Neural cell (in vitro differentiated cells): Measurements from ENCODE around the gene TTC31. TPM values are rescaled to one million over a fixed set of nuclear protein-coding genes. Genes with fewer than 3 reads are reported as not detected.

ENCODE experiments used
- H2AFZ ChIP-seq: fragments of 200-600, 300-800 bp; sonication (generic), shearing (Covaris generic); 2 replicates; pipeline ENCODE4 v1.6.0; 2014; ENCODE audit warnings: low read depth, mild to moderate bottlenecking, antibody characterized with exemption, low read length, moderate library complexity
- H3F3A ChIP-seq: fragments of 200-600 bp; shearing (Covaris generic); 2 replicates; pipeline ENCODE4 v1.6.1; 2016; ENCODE audit warnings: mild to moderate bottlenecking, moderate library complexity, mixed read lengths, antibody characterized with exemption, low read length; ENCODE audit not compliant: insufficient read depth, poor library complexity, severe bottlenecking
- H3K27ac ChIP-seq: fragments of 200-600, 300-800 bp; sonication (generic), shearing (Covaris generic); 2 replicates; pipeline ENCODE4 v1.5.1; 2014; ENCODE audit warnings: mild to moderate bottlenecking, low read length, moderate library complexity
- H3K27me3 ChIP-seq: fragments of 300-800, 200-600 bp; sonication (generic), shearing (Covaris generic); 2 replicates; pipeline ENCODE4 v1.6.0; 2014; ENCODE audit warnings: mild to moderate bottlenecking, low read depth, low read length, moderate library complexity; ENCODE audit not compliant: insufficient read depth
- H3K36me3 ChIP-seq: fragments of 300-800, 200-600 bp; sonication (generic), shearing (Covaris generic); 2 replicates; pipeline ENCODE4 v1.5.1; 2014; ENCODE audit warnings: mild to moderate bottlenecking, antibody characterized with exemption, low read length, moderate library complexity; ENCODE audit not compliant: insufficient read depth
- H3K4me2 ChIP-seq: fragments of 300-800, 200-600 bp; sonication (generic), shearing (Covaris generic); 2 replicates; pipeline ENCODE4 v1.6.0; 2014; ENCODE audit warnings: mild to moderate bottlenecking, low read length
- H3K4me3 ChIP-seq: fragments of 300-800, 200-600 bp; sonication (generic), shearing (Covaris generic); 2 replicates; pipeline ENCODE4 v1.5.1; 2014; ENCODE audit warnings: mild to moderate bottlenecking, low read length, moderate library complexity
- H3K79me2 ChIP-seq: fragments of 200-600 bp; shearing (Covaris generic); replicated peaks from 2 replicates; pipeline ENCODE4 v1.6.0; 2014; ENCODE audit warnings: mild to moderate bottlenecking, low read length, moderate library complexity; ENCODE audit not compliant: insufficient read depth
- H3K9ac ChIP-seq: fragments of 300-800, 200-600 bp; sonication (generic), shearing (Covaris generic); 2 replicates; pipeline ENCODE4 v1.6.1; 2016; ENCODE audit warnings: mild to moderate bottlenecking, low read length, mixed read lengths
- H3K9me2 ChIP-seq: fragments of 200-600 bp; shearing (Covaris generic); 2 replicates; pipeline ENCODE4 v1.6.1; 2016; ENCODE audit warnings: mild to moderate bottlenecking, low read length, mixed read lengths; ENCODE audit not compliant: insufficient read depth
- H3K9me3 ChIP-seq: fragments of 200-600, 300-800 bp; sonication (generic), shearing (Covaris generic); 2 replicates; pipeline ENCODE4 v1.6.1; 2016; ENCODE audit warnings: mild to moderate bottlenecking, mixed run types, low read length, moderate library complexity, mixed read lengths
- H4K20me1 ChIP-seq: fragments of 200-600 bp; shearing (Covaris generic); 2 replicates; pipeline ENCODE4 v1.6.1; 2016; ENCODE audit warnings: mild to moderate bottlenecking, mixed run types; ENCODE audit not compliant: insufficient read depth
- EP300 ChIP-seq: fragments of 450-650 bp; conservative IDR thresholded peaks from 2 replicates; pipeline ENCODE4 v1.6.1; 2014; ENCODE audit warnings: antibody characterized with exemption, mild to moderate bottlenecking, moderate library complexity; ENCODE audit not compliant: poor library complexity, severe bottlenecking
- EZH2 ChIP-seq: fragments of 200-600, 300-800 bp; shearing (Covaris generic), sonication (generic); IDR thresholded peaks from 2 replicates; pipeline ENCODE4 v1.6.1; 2014; ENCODE audit warnings: antibody characterized with exemption, low read length, borderline replicate concordance, mild to moderate bottlenecking; ENCODE audit not compliant: insufficient read depth, poor library complexity, severe bottlenecking
- MXI1 ChIP-seq: fragments of 450-650 bp; conservative IDR thresholded peaks from 2 replicates; pipeline ENCODE4 v1.6.1; 2014; ENCODE audit warnings: antibody characterized with exemption, mild to moderate bottlenecking; ENCODE audit not compliant: poor library complexity, severe bottlenecking
- POLR2AphosphoS5 ChIP-seq: IDR thresholded peaks from 2 replicates; pipeline ENCODE4 v1.6.1; 2012
- RAD21 ChIP-seq: fragments of 450-650 bp; conservative IDR thresholded peaks from 2 replicates; pipeline ENCODE4 v1.6.1; 2014; ENCODE audit warnings: antibody characterized with exemption, mild to moderate bottlenecking, moderate library complexity
- REST ChIP-seq: IDR thresholded peaks from 2 replicates; pipeline ENCODE4 v1.6.1; 2012; ENCODE audit warnings: borderline replicate concordance
- SMC3 ChIP-seq: fragments of 450-650 bp; conservative IDR thresholded peaks from 2 replicates; pipeline ENCODE4 v1.6.1; 2014; ENCODE audit warnings: antibody characterized with exemption, mild to moderate bottlenecking, moderate library complexity; ENCODE audit not compliant: poor library complexity
- polyA plus RNA-seq: library from polyadenylated mRNA; depleted of rRNA; stranded (reverse); fragments of >200 nt; gene quantifications from 2 replicates; pipeline ENCODE4 v1.2.3, GENCODE V29; 2014
- TF ChIP-seq, protein P1 (sequence below): fragments of 450-650 bp; IDR thresholded peaks from 2 replicates; pipeline ENCODE4 v1.5.1; 2014; ENCODE audit warnings: antibody characterized with exemption, mild to moderate bottlenecking, moderate library complexity; ENCODE audit not compliant: poor library complexity, severe bottlenecking

TTC31 gene
- polyA plus RNA-seq, 1 donor from 2014 or later, result 11.0 TPM

GRCh38 chr2:74493546-74493945 lies 10.7 kb downstream of the TTC31 start:
- Histone ChIP-seq H4K20me1 (no peaks in the 10 kb centered on the region), H2AFZ (no peak overlapping the region), H3K27me3 (peaks cover 27% of the 10 kb centered on the region), H3K36me3 (no peaks in the 10 kb centered on the region), H3K9me2 (no peaks in the 10 kb centered on the region), H3K79me2 (no peaks in the 10 kb centered on the region), H3F3A (no peaks in the 10 kb centered on the region), H3K4me3 (no peak overlapping the region), H3K9me3 (no peaks in the 10 kb centered on the region), H3K4me2 (no peak overlapping the region), H3K9ac (no peak overlapping the region), H3K27ac (no peak overlapping the region)
- no peak for TF ChIP-seq REST
- TF ChIP-seq MXI1, result no peak
- TF ChIP-seq POLR2AphosphoS5, result no peak
- TF ChIP-seq EZH2, result no peak
- TF ChIP-seq EP300, result no peak
- TF ChIP-seq, protein P1, sequence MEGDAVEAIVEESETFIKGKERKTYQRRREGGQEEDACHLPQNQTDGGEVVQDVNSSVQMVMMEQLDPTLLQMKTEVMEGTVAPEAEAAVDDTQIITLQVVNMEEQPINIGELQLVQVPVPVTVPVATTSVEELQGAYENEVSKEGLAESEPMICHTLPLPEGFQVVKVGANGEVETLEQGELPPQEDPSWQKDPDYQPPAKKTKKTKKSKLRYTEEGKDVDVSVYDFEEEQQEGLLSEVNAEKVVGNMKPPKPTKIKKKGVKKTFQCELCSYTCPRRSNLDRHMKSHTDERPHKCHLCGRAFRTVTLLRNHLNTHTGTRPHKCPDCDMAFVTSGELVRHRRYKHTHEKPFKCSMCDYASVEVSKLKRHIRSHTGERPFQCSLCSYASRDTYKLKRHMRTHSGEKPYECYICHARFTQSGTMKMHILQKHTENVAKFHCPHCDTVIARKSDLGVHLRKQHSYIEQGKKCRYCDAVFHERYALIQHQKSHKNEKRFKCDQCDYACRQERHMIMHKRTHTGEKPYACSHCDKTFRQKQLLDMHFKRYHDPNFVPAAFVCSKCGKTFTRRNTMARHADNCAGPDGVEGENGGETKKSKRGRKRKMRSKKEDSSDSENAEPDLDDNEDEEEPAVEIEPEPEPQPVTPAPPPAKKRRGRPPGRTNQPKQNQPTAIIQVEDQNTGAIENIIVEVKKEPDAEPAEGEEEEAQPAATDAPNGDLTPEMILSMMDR, result no peak

- no peaks in the 10 kb centered on the region for H3K9me3 ChIP-seq
- H3F3A ChIP-seq, result no peaks in the 10 kb centered on the region
- no peaks in the 10 kb centered on the region for H3K9me2 ChIP-seq
- no peaks in the 10 kb centered on the region for H3K36me3 ChIP-seq
- H3K9ac ChIP-seq, result no peak overlapping the region
- H3K4me2 ChIP-seq, result no peak overlapping the region
- H3K4me3 ChIP-seq, result no peak overlapping the region
- H2AFZ ChIP-seq, result no peak overlapping the region
- H3K27ac ChIP-seq, result no peak overlapping the region
- H4K20me1 ChIP-seq, result no peaks in the 10 kb centered on the region
- TF ChIP-seq POLR2AphosphoS5 (no peak), SMC3 (no peak), EZH2 (no peak), MXI1 (no peak), EP300 (no peak), REST (no peak), RAD21 (no peak)
- H3K27me3 ChIP-seq, result peaks cover 46% of the 10 kb centered on the region
- no peaks in the 10 kb centered on the region for H3K79me2 ChIP-seq
Measured at GRCh38 chr2:74495440-74495839, 12.6 kb downstream of the TTC31 start.
